Right cardiac atrium (tissue), 5 donors: ENCODE results near the gene ANKRD13D. TPM values are rescaled to one million over a fixed set of nuclear protein-coding genes. Genes with fewer than 3 reads are reported as not detected.
A peak's percentile ranks its signal among the peaks of the same experiment; 100 is the strongest.

Experiments used
- ATAC-seq, 2 donors: fragments of 200-7000 bp; cut with Tn5 transposase; one replicate each; pipeline versions ENCODE4 v1.8.0 to v1.9.1; 2020; ENCODE audit warnings: moderate library complexity in 2 of 2, mild to moderate bottlenecking in 1 of 2
- DNase-seq, 3 donors: peaks; one replicate each; pipeline ENCODE4 v3.0.0-alpha.2; 2020
- H3K27ac ChIP-seq: one replicate; pipeline ENCODE4 v1.5.1; 2013; ENCODE audit warnings: mild to moderate bottlenecking, low read length, control low read depth, moderate library complexity
- H3K27me3 ChIP-seq: one replicate; pipeline ENCODE4 v1.6.1; 2013; ENCODE audit not compliant: control insufficient read depth, insufficient read depth
- H3K4me1 ChIP-seq: one replicate; pipeline ENCODE4 v1.6.1; 2013; ENCODE audit warnings: low read length; ENCODE audit not compliant: control insufficient read depth, insufficient read depth
- H3K4me3 ChIP-seq: one replicate; pipeline ENCODE4 v1.5.1; 2013; ENCODE audit warnings: low read length, control low read depth
- H3K9me3 ChIP-seq: one replicate; pipeline ENCODE4 v1.6.1; 2013; ENCODE audit warnings: low read length; ENCODE audit not compliant: control insufficient read depth
- WGBS: extraction: QIAGEN DNeasy Blood & Tissue Kit; methylation state at CpG from one replicate; pipeline ENCODE4 v1.1.7; 2013; 5-methylcytosine and 5-hydroxymethylcytosine counted together
- intact Hi-C, 4 donors: fragments of 100-400 bp; cut with DNase I; formaldehyde crosslinking; loops; one replicate each; pipeline versions ENCODE4 v1.11.0 to v1.14.0; 2022 to 2023
- polyA plus RNA-seq: library from polyadenylated mRNA; stranded (reverse); fragments of 200-250 nt; gene quantifications from one replicate; pipeline ENCODE4 v1.2.3, GENCODE V29; 2013
- total RNA-seq, 4 donors: library from RNA; stranded (reverse); fragmentation: NEBNext Ultra II Directional; extraction: Animal tissue kit (Norgen Biotek cat#: 25700); gene quantifications; one replicate each; pipeline ENCODE4 v1.2.1, GENCODE V29; 2021
- donor health status: healthy with polysubstance abuse.
- donor health status: DM: no; HTN: yes; CAD: no.
- donor health status: DM: no; HTN: no; CAD: no.
- donor health status: DM: no; HTN: yes; CAD: no; lungs with severe emphysema.
- donor health status: DM: yes; HTN: yes; CAD: no.

Gene ANKRD13D
- total and polyA plus RNA-seq, 5 donors = 18.0 to 25.3 (median 21.1) TPM

- Histone ChIP-seq H3K9me3 (no peaks in the 10 kb centered on the region), H3K27me3 (no peaks in the 10 kb centered on the region), H3K4me1 (no peaks in the 10 kb centered on the region), H3K27ac (peak overlapping the region; percentile 18), H3K4me3 (no peak overlapping the region)
- intact Hi-C loops = no loop called here
- WGBS = 46% methylated on average over 22 of the region's 22 CpGs
- ATAC-seq = peak; percentile 67
- peak; percentile 81 to 93 (median 93) for DNase-seq
These were observed 26.1 kb upstream of the ANKRD13D start for GRCh38 chr11:67262731-67263675.

- H3K4me1 ChIP-seq = peaks cover 4% of the 10 kb centered on the region
- no peak for ATAC-seq
- WGBS = 94% methylated on average over 5 of the region's 5 CpGs
These were observed 24.8 kb upstream of the ANKRD13D start for GRCh38 chr11:67264260-67264659.

GRCh38 chr11:67264877-67265632 is 24.0 kb upstream of the ANKRD13D start:
- H3K27ac ChIP-seq = no peak overlapping the region
- no peaks in the 10 kb centered on the region for H3K9me3 ChIP-seq
- DNase-seq (peak; percentile 11 to 49 (median 44)), ATAC-seq (no peak)
- H3K27me3 ChIP-seq = no peaks in the 10 kb centered on the region
- intact Hi-C loops = loop anchor here in 2 of 4 donors (2.0 to 5.0 kb wide), 2 partner anchors 52 kb away; no protein-coding TSS in a partner anchor
- H3K4me1 ChIP-seq = peaks cover 4% of the 10 kb centered on the region
- WGBS = 92% methylated on average over 7 of the region's 7 CpGs
- no peak overlapping the region for H3K4me3 ChIP-seq

More at GRCh38 chr11:67264260-67264659, 24.8 kb upstream of the ANKRD13D start:
- H3K4me3 ChIP-seq = no peak overlapping the region
- peak in 1 of 3 donors; percentile 19 for DNase-seq
- H3K27ac ChIP-seq = no peak overlapping the region
- H3K27me3 ChIP-seq = no peaks in the 10 kb centered on the region
- intact Hi-C loops = loop anchor here in 1 of 4 donors (2.0 kb wide), 1 partner anchor 53 kb away; no protein-coding TSS in a partner anchor
- no peaks in the 10 kb centered on the region for H3K9me3 ChIP-seq

- no peaks in the 10 kb centered on the region for H3K27me3 ChIP-seq
- H3K27ac ChIP-seq = peak overlapping the region; percentile 46
- intact Hi-C loops = loop anchor here (2.0 to 5.0 kb wide), 2 partner anchors 51 kb away; no protein-coding TSS in a partner anchor
- H3K9me3 ChIP-seq = no peaks in the 10 kb centered on the region
- WGBS = 12% methylated on average over 54 of the region's 54 CpGs
- ATAC-seq (peak; percentile 64 to 65), DNase-seq (peak; percentile 82 to 93 (median 92))
- peak overlapping the region; percentile 93 for H3K4me3 ChIP-seq
- peaks cover 10% of the 10 kb centered on the region for H3K4me1 ChIP-seq
These were observed 23.3 kb upstream of the ANKRD13D start for GRCh38 chr11:67265633-67266448.

GRCh38 chr11:67266449-67267187 is 22.5 kb upstream of the ANKRD13D start, which contains the start of gene GRK2:
TSS of gene GRK2 (plus strand) at chr11:67266473. CDS start at chr11:67266700, 227 bp downstream.
- H3K4me3 ChIP-seq = peak within 1 kb of the TSS; percentile 93
- H3K27ac ChIP-seq = peak within 1 kb of the TSS; percentile 46
- intact Hi-C loops = loop anchor here in 3 of 4 donors (2.0 to 5.0 kb wide), 2 partner anchors 50 to 51 kb away; no protein-coding TSS in a partner anchor
- DNase-seq (peak; percentile 47 to 86 (median 81)), ATAC-seq (no peak)
- no peaks in the 10 kb centered on the region for H3K9me3 ChIP-seq
- H3K27me3 ChIP-seq = no peaks in the 10 kb centered on the region
- WGBS = under 1% methylated on average over 102 of the region's 103 CpGs
- peaks cover 16% of the 10 kb centered on the region for H3K4me1 ChIP-seq

- H3K9me3 ChIP-seq = no peaks in the 10 kb centered on the region
- 15% methylated on average over 30 of the region's 30 CpGs for WGBS
- peak overlapping the region; percentile 93 for H3K4me3 ChIP-seq
- no peaks in the 10 kb centered on the region for H3K27me3 ChIP-seq
- H3K27ac ChIP-seq = peak overlapping the region; percentile 26
- no peak for ATAC-seq
- H3K4me1 ChIP-seq = peaks cover 24% of the 10 kb centered on the region
- intact Hi-C loops = loop anchor here in 3 of 4 donors (2.0 to 5.0 kb wide), 2 partner anchors 49 to 50 kb away; no protein-coding TSS in a partner anchor
- peak; percentile 38 to 73 (median 67) for DNase-seq
These were observed 21.7 kb upstream of the ANKRD13D start for GRCh38 chr11:67267188-67268080.

GRCh38 chr11:67268081-67268961 is 20.8 kb upstream of the ANKRD13D start:
- 48% methylated on average over 21 of the region's 21 CpGs for WGBS
- intact Hi-C loops = loop anchor here in 1 of 4 donors (5.0 kb wide), 1 partner anchor 49 kb away; no protein-coding TSS in a partner anchor
- DNase-seq = peak; percentile 31 to 63 (median 50)

GRCh38 chr11:67268962-67269268 is 20.2 kb upstream of the ANKRD13D start:
- peak overlapping the region; percentile 3 for H3K27ac ChIP-seq
- no peaks in the 10 kb centered on the region for H3K9me3 ChIP-seq
- no peaks in the 10 kb centered on the region for H3K27me3 ChIP-seq
- no peak overlapping the region for H3K4me3 ChIP-seq
- DNase-seq = peak; percentile 12 to 53 (median 47)
- intact Hi-C loops = loop anchor here in 1 of 4 donors (5.0 kb wide), 1 partner anchor 48 kb away; no protein-coding TSS in a partner anchor
- ATAC-seq = no peak
- 83% methylated on average over 13 of the region's 13 CpGs for WGBS
- H3K4me1 ChIP-seq = peaks cover 36% of the 10 kb centered on the region

More at GRCh38 chr11:67268081-67268961, 20.8 kb upstream of the ANKRD13D start:
- H3K9me3 ChIP-seq = no peaks in the 10 kb centered on the region
- no peak for ATAC-seq
- H3K4me1 ChIP-seq = peaks cover 33% of the 10 kb centered on the region
- peak overlapping the region; percentile 31 for H3K27ac ChIP-seq
- H3K4me3 ChIP-seq = no peak overlapping the region
- no peaks in the 10 kb centered on the region for H3K27me3 ChIP-seq
